B cell (primary cell): ENCODE measurements around the gene SLCO2B1.

Experiments
- EZH2 ChIP-seq: IDR thresholded peaks from 2 replicates; pipeline ENCODE4 v1.6.1; 2012; ENCODE audit warnings: borderline replicate concordance, low read depth, mild to moderate bottlenecking, moderate library complexity, low read length; ENCODE audit not compliant: insufficient read depth, poor library complexity, severe bottlenecking
- TF ChIP-seq, protein P1 (sequence below): fragments of 200-600 bp; IDR thresholded peaks from one replicate; pipeline ENCODE4 v1.8.0; 2022; ENCODE audit warnings: antibody characterized with exemption, mild to moderate bottlenecking

DNA sequence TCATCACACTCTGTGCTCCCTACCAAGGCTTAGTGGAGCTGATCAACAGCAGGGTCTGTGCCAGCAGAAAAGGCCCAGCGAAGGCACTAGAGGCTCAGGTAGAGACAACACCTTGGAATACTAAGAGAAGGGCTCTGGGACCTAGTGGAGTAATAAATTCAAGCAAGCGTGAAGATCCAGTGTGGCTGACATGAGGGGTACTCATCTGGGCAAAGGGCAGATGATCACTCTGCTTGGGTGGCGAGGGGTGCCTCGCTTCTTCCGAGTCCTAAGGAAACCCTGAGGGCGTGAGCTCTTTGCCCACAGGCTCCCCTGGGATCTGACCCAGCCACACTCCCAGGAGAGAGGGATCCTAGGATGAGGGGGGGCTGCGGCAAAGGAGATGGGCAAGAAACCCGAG, 86.1 kb downstream of the SLCO2B1 start:
- TF ChIP-seq, protein P1, sequence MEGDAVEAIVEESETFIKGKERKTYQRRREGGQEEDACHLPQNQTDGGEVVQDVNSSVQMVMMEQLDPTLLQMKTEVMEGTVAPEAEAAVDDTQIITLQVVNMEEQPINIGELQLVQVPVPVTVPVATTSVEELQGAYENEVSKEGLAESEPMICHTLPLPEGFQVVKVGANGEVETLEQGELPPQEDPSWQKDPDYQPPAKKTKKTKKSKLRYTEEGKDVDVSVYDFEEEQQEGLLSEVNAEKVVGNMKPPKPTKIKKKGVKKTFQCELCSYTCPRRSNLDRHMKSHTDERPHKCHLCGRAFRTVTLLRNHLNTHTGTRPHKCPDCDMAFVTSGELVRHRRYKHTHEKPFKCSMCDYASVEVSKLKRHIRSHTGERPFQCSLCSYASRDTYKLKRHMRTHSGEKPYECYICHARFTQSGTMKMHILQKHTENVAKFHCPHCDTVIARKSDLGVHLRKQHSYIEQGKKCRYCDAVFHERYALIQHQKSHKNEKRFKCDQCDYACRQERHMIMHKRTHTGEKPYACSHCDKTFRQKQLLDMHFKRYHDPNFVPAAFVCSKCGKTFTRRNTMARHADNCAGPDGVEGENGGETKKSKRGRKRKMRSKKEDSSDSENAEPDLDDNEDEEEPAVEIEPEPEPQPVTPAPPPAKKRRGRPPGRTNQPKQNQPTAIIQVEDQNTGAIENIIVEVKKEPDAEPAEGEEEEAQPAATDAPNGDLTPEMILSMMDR, result no peak
- no peak for TF ChIP-seq EZH2
